ENCODE measurements around the gene CLEC20A.

DNA sequence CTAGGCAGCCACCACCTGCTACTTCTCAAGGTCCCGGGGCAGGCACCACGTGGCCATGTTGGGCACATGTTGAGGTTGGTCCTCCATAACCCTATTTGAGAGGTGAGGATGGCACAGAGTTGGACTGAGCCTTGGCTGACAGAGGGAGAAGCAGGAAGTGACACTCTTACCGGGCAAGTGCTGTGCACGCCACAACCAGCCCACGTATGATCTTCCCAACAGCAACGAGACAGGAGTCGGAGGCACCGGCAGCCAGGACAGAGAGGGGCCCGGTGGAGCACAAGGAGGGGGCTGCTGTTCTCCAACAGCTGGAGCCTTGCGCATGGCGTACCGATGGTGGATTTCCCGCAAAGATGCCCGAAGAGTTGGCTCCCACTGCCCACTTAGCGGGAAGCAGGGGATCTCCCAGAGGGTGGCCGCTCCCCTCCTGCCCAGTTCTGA, 3.4 kb downstream of the CLEC20A start:
- TF ChIP-seq ZZZ3 (IDR thresholded peaks at IDR 0.05) (no peak), CEBPB (tag; IDR thresholded peaks at IDR 0.05) (no peak), MXI1 (IDR thresholded peaks at IDR 0.05; ENCODE audit: low read depth, low read length) (no peak), COPS2 (conservative IDR thresholded peaks at IDR 0.05) (no peak), RBM39 (optimal IDR thresholded peaks at IDR 0.05; ENCODE audit: low read depth, low read length) (no peak)
- TF ChIP-seq, protein P1, sequence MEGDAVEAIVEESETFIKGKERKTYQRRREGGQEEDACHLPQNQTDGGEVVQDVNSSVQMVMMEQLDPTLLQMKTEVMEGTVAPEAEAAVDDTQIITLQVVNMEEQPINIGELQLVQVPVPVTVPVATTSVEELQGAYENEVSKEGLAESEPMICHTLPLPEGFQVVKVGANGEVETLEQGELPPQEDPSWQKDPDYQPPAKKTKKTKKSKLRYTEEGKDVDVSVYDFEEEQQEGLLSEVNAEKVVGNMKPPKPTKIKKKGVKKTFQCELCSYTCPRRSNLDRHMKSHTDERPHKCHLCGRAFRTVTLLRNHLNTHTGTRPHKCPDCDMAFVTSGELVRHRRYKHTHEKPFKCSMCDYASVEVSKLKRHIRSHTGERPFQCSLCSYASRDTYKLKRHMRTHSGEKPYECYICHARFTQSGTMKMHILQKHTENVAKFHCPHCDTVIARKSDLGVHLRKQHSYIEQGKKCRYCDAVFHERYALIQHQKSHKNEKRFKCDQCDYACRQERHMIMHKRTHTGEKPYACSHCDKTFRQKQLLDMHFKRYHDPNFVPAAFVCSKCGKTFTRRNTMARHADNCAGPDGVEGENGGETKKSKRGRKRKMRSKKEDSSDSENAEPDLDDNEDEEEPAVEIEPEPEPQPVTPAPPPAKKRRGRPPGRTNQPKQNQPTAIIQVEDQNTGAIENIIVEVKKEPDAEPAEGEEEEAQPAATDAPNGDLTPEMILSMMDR (IDR thresholded peaks at IDR 0.05 in 2 of 3, conservative IDR thresholded peaks at IDR 0.05 in 1 of 3; ENCODE audit: insufficient read depth in 2 of 3, low read depth in 1 of 3, low read length in 3 of 3), result no peak

Measured in K562 (cell line).